Measurements from ENCODE around the gene TMPRSS5.
"Not testable (repeated sequence)": the region's sequence is repeated elsewhere in the genome, so short reads cannot be mapped to it uniquely, and the experiment has no call there.

Gene TMPRSS5

GRCh38 chr11:113705871-113706655, at the start of gene TMPRSS5:
Gene TMPRSS5 (minus strand): TSS chr11:113706308. CDS start chr11:113706224, 84 bp downstream.
- DNase-seq = no peak

- DNase-seq = no peak
Observed at GRCh38 chr11:113752932-113753331, 46.8 kb upstream of the TMPRSS5 start.

- no peak for DNase-seq
Observed at GRCh38 chr11:113736323-113736722, 30.2 kb upstream of the TMPRSS5 start.

GRCh38 chr11:113732092-113732491, 26.0 kb upstream of the TMPRSS5 start:
- no peak for DNase-seq

GRCh38 chr11:113730887-113731726, 25.0 kb upstream of the TMPRSS5 start:
- DNase-seq = peak; percentile 87

GRCh38 chr11:113729456-113729855, 23.3 kb upstream of the TMPRSS5 start:
- no peak for DNase-seq

GRCh38 chr11:113728814-113729213, 22.7 kb upstream of the TMPRSS5 start:
- peak; percentile 64 for DNase-seq

- no peak for DNase-seq
Observed at GRCh38 chr11:113725913-113726312, 19.8 kb upstream of the TMPRSS5 start.

- DNase-seq = peak; percentile 22
Observed at GRCh38 chr11:113725407-113725806, 19.3 kb upstream of the TMPRSS5 start.

GRCh38 chr11:113724778-113725177, 18.7 kb upstream of the TMPRSS5 start:
- no peak for DNase-seq

GRCh38 chr11:113723787-113724186, 17.7 kb upstream of the TMPRSS5 start:
- DNase-seq = no peak

GRCh38 chr11:113722934-113723333, 16.8 kb upstream of the TMPRSS5 start:
- DNase-seq = no peak

GRCh38 chr11:113722221-113722620, 16.1 kb upstream of the TMPRSS5 start:
- no peak for DNase-seq

GRCh38 chr11:113721462-113722066, 15.5 kb upstream of the TMPRSS5 start:
- DNase-seq = no peak

- DNase-seq = not testable (repeated sequence)
Observed at GRCh38 chr11:113720478-113720877, 14.4 kb upstream of the TMPRSS5 start.

- DNase-seq = no peak
Observed at GRCh38 chr11:113715882-113716625, 9.9 kb upstream of the TMPRSS5 start.

- DNase-seq = no peak
Observed at GRCh38 chr11:113715273-113715672, 9.2 kb upstream of the TMPRSS5 start.

- no peak for DNase-seq
Observed at GRCh38 chr11:113710989-113711388, 4.9 kb upstream of the TMPRSS5 start.

- not testable (repeated sequence) for DNase-seq
Observed at GRCh38 chr11:113703551-113703950, 2.6 kb downstream of the TMPRSS5 start.

- DNase-seq = no peak
Observed at GRCh38 chr11:113701491-113701890, 4.6 kb downstream of the TMPRSS5 start.

- DNase-seq = no peak
Observed at GRCh38 chr11:113698515-113698914, 7.6 kb downstream of the TMPRSS5 start.

- DNase-seq = peak; percentile 38
Observed at GRCh38 chr11:113697756-113698407, 8.2 kb downstream of the TMPRSS5 start.

Measured in OCI-M1 (cell line).